Heart left ventricle (tissue), 13 donors: ENCODE measurements around the gene SCPEP1.

Experiments used
- CTCF ChIP-seq, 12 donors: fragments of 200-600 bp; sonication (generic) in 4 of 12; IDR thresholded peaks; one replicate each; pipeline versions ENCODE4 v1.5.0 to v1.8.0; 2018 to 2022; ENCODE audit warnings: antibody characterized with exemption in 12 of 12, mild to moderate bottlenecking in 5 of 12
- POLR2A ChIP-seq, 2 donors: fragments of 450-650 bp; IDR thresholded peaks; one replicate each; pipeline ENCODE4 v1.6.1; 2017; ENCODE audit warnings: antibody characterized with exemption in 2 of 2, mild to moderate bottlenecking in 2 of 2, moderate library complexity in 2 of 2
- donor health status: ischemic (EF 13 %, LVEDD 7.1; RV severe dilation, severe dysfunction).
- donor health status: DM: no; HTN: yes; CAD: no.
- donor health status: DM: no; HTN: no; CAD: no.
- donor health status: ischemic (EF 25% LVEDD 6.9; RV normal size, moderate dysfunction).
- donor health status: ischemic (EF 25% LVEDD 5.7; RV mildly dilated, moderate dysfunction).
- donor health status: ischemic (EF 35%, LVEDD 5.7; RV mildly dilated, moderate dysfunction).
- donor health status: nonischemic (EF 11% LVEDD 7.7; RV severe dilation, severe dysfunction).
- donor health status: DM: yes; HTN: yes; CAD: no.
- donor health status: PGD.
- donor health status: ischemic (EF 29% LVEDD 5.4; RV normal size, mild dysfunction).
- donor health status: nonischemic (EF 23%, LVEDD 6.1; RV moderate dilation, normal function).

- TF ChIP-seq POLR2A (IDR thresholded peaks at IDR 0.05) (no peak), CTCF (IDR thresholded peaks at IDR 0.05) (no peak)
These were observed 2.3 kb upstream of the SCPEP1 start for GRCh38 chr17:56975656-56976055.
